Measurements from ENCODE around the gene SHISA9. TPM values are rescaled to one million over a fixed set of nuclear protein-coding genes. Genes with fewer than 3 reads are reported as not detected.

Gene SHISA9
- total RNA-seq, 1 donor from 2014 or later = 2.5 TPM

GRCh38 chr16:13178318-13178717 lies 276.9 kb downstream of the SHISA9 start:
- no peak for DNase-seq (ENCODE audit: low spot score)
- TF ChIP-seq EZH2phosphoT487 (IDR thresholded peaks at IDR 0.05) (no peak), EZH2 (IDR thresholded peaks at IDR 0.05) (no peak)
- TF ChIP-seq, protein P1, sequence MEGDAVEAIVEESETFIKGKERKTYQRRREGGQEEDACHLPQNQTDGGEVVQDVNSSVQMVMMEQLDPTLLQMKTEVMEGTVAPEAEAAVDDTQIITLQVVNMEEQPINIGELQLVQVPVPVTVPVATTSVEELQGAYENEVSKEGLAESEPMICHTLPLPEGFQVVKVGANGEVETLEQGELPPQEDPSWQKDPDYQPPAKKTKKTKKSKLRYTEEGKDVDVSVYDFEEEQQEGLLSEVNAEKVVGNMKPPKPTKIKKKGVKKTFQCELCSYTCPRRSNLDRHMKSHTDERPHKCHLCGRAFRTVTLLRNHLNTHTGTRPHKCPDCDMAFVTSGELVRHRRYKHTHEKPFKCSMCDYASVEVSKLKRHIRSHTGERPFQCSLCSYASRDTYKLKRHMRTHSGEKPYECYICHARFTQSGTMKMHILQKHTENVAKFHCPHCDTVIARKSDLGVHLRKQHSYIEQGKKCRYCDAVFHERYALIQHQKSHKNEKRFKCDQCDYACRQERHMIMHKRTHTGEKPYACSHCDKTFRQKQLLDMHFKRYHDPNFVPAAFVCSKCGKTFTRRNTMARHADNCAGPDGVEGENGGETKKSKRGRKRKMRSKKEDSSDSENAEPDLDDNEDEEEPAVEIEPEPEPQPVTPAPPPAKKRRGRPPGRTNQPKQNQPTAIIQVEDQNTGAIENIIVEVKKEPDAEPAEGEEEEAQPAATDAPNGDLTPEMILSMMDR (IDR thresholded peaks at IDR 0.05) = no peak
- peaks cover 19% of the 10 kb centered on the region for H3K4me1 Mint-ChIP-seq
- no peaks in the 10 kb centered on the region for H3K9me3 Mint-ChIP-seq
- Histone ChIP-seq H3K4me1 (peaks cover 3% of the 10 kb centered on the region), H3K36me3 (no peaks in the 10 kb centered on the region), H3K79me2 (ENCODE audit: low read depth) (no peaks in the 10 kb centered on the region), H3F3A (ENCODE audit: low read depth) (no peaks in the 10 kb centered on the region), H3K9me3 (ENCODE audit: low read depth) (no peaks in the 10 kb centered on the region), H4K20me1 (ENCODE audit: low read depth) (no peaks in the 10 kb centered on the region), H3K9ac (no peak overlapping the region), H3K27ac (no peak overlapping the region), H3K4me2 (no peak overlapping the region), H3K27me3 (no peaks in the 10 kb centered on the region), H3K4me3 (no peak overlapping the region), H2AFZ (replicated peaks) (no peak overlapping the region)
- no peaks in the 10 kb centered on the region for H3K36me3 Mint-ChIP-seq
- H3K27me3 Mint-ChIP-seq (ENCODE audit: insufficient read depth, low read depth) = peaks cover 3% of the 10 kb centered on the region
- no peak overlapping the region for H3K27ac Mint-ChIP-seq
- no peak overlapping the region for H3K4me3 Mint-ChIP-seq

- Mint-ChIP-seq H3K27me3 (ENCODE audit: insufficient read depth, low read depth) (peaks cover under 1% of the 10 kb centered on the region), H3K4me3 (no peak overlapping the region), H3K27ac (no peak overlapping the region), H3K9me3 (peaks cover 2% of the 10 kb centered on the region), H3K4me1 (peaks cover 16% of the 10 kb centered on the region), H3K36me3 (no peaks in the 10 kb centered on the region)
- H3K4me3 ChIP-seq = no peak overlapping the region
- H3K27ac ChIP-seq = no peak overlapping the region
- no peaks in the 10 kb centered on the region for H3K9me3 ChIP-seq (ENCODE audit: low read depth)
- H4K20me1 ChIP-seq (ENCODE audit: low read depth) = no peaks in the 10 kb centered on the region
- no peaks in the 10 kb centered on the region for H3K79me2 ChIP-seq (ENCODE audit: low read depth)
- DNase-seq (ENCODE audit: low spot score) = no peak
- no peak overlapping the region for H3K9ac ChIP-seq
- H3K4me2 ChIP-seq = no peak overlapping the region
- no peaks in the 10 kb centered on the region for H3K27me3 ChIP-seq
- TF ChIP-seq EZH2 (IDR thresholded peaks at IDR 0.05) (no peak), EZH2phosphoT487 (IDR thresholded peaks at IDR 0.05) (no peak)
- TF ChIP-seq, protein P1 (IDR thresholded peaks at IDR 0.05) = no peak
- no peaks in the 10 kb centered on the region for H3F3A ChIP-seq (ENCODE audit: low read depth)
- no peak overlapping the region for H2AFZ ChIP-seq (replicated peaks)
- H3K4me1 ChIP-seq = peaks cover 3% of the 10 kb centered on the region
- no peaks in the 10 kb centered on the region for H3K36me3 ChIP-seq
Measured at GRCh38 chr16:13181432-13181831, 280.0 kb downstream of the SHISA9 start.

DNA sequence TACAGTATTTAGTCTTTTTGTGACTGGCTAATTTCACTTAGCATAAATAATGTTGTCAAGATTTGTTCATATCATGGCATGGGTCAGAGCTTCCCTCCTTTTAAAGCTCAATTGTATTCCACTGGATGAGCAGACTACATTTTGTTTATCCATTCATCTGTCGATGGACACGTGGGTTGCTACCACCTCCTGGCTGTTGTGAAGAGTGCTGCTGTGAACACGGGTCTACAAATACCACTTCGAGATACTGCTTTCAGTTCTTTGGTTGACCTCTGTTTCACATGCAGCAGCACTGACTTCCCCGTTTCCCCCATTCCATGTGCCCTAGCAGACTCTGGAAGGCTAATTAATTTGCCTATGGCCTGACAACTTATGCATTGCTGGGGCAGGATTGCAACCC lies 285.4 kb downstream of the SHISA9 start:
- no peaks in the 10 kb centered on the region for H3K9me3 ChIP-seq (ENCODE audit: low read depth)
- no peak overlapping the region for H3K27ac Mint-ChIP-seq
- peak; percentile 49 for DNase-seq (ENCODE audit: low spot score)
- H3K36me3 Mint-ChIP-seq = no peaks in the 10 kb centered on the region
- H3K27me3 Mint-ChIP-seq (ENCODE audit: insufficient read depth, low read depth) = no peaks in the 10 kb centered on the region
- no peak overlapping the region for H3K4me3 Mint-ChIP-seq
- H3K4me2 ChIP-seq = no peak overlapping the region
- H3K27me3 ChIP-seq = no peaks in the 10 kb centered on the region
- no peak overlapping the region for H3K9ac ChIP-seq
- no peak overlapping the region for H3K27ac ChIP-seq
- peaks cover 4% of the 10 kb centered on the region for H3K4me1 ChIP-seq
- no peaks in the 10 kb centered on the region for H3K79me2 ChIP-seq (ENCODE audit: low read depth)
- no peaks in the 10 kb centered on the region for H3F3A ChIP-seq (ENCODE audit: low read depth)
- peaks cover 18% of the 10 kb centered on the region for H3K4me1 Mint-ChIP-seq
- H2AFZ ChIP-seq (replicated peaks) = no peak overlapping the region
- peaks cover 4% of the 10 kb centered on the region for H3K9me3 Mint-ChIP-seq
- H4K20me1 ChIP-seq (ENCODE audit: low read depth) = no peaks in the 10 kb centered on the region
- no peak overlapping the region for H3K4me3 ChIP-seq
- TF ChIP-seq EZH2phosphoT487 (IDR thresholded peaks at IDR 0.05) (no peak), EZH2 (IDR thresholded peaks at IDR 0.05) (no peak)
- TF ChIP-seq, protein P1 (IDR thresholded peaks at IDR 0.05) = peak; percentile 43
- no peaks in the 10 kb centered on the region for H3K36me3 ChIP-seq

All from neural progenitor cell (in vitro differentiated cells).